HepG2 (cell line): ENCODE measurements around the gene MRPL36.

Source experiments
- ZNF790 ChIP-seq: sonication (generic); formaldehyde crosslinking; IDR thresholded peaks from 2 replicates; pipeline ENCODE4 v1.8.0; 2022; ENCODE audit warnings: missing genetic modification reagents, mild to moderate bottlenecking, borderline replicate concordance
- TF ChIP-seq, protein P1 (sequence below): sonication (generic); formaldehyde crosslinking; conservative IDR thresholded peaks from 2 replicates; pipeline ENCODE4 v1.4.0; 2020; ENCODE audit warnings: missing genetic modification reagents

DNA sequence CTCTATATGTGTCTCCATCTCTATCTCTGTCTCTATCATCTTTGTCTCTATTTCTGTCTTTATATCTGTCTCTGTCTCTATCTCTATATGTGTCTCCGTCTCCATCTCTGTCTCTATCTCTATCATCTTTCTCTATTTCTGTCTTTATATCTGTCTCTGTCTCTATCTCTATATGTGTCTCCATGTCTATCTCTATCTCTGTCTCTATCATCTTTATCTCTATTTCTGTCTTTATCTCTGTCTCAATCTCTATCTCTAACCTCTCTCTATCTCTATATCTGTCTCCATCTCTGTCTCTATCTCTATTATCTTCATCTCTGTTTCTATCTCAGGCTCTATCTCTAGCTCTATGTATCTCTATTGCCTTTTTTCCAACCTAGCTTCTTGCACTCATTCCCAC, 46.1 kb upstream of the MRPL36 start:
- TF ChIP-seq, protein P1, sequence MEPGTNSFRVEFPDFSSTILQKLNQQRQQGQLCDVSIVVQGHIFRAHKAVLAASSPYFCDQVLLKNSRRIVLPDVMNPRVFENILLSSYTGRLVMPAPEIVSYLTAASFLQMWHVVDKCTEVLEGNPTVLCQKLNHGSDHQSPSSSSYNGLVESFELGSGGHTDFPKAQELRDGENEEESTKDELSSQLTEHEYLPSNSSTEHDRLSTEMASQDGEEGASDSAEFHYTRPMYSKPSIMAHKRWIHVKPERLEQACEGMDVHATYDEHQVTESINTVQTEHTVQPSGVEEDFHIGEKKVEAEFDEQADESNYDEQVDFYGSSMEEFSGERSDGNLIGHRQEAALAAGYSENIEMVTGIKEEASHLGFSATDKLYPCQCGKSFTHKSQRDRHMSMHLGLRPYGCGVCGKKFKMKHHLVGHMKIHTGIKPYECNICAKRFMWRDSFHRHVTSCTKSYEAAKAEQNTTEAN (CRISPR knock-in tag) = no peak
- TF ChIP-seq ZNF790 (CRISPR knock-in tag) = no peak
